Measurements from ENCODE around the gene KAT8.
"Not testable (repeated sequence)": the region's sequence is repeated elsewhere in the genome, so short reads cannot be mapped to it uniquely, and the experiment has no call there.

KAT8 gene

DNA sequence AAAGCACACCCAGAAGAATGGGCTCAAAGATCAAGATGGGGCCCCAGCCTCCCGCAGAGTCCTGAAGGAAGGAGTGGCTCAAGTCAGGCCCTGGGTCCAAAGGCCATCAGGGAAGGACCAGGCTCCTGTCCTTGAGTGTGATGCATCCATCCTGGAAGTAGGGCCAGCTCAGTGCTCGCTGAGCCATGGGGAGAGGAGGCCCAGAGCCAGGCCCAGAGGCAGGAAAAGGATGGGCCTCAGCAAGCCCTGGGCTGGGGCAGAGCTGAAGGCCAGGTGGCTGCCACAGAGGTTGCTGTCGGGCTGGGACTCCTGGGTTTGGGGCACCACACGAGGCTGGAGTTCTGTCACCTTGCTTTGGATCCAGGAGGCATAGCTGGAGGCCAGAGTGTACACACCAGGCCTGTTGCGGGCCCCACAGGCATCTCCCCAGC is 14.4 kb downstream of the KAT8 start:
- DNase-seq (ENCODE audit: low read depth) = no peak

- DNase-seq (ENCODE audit: low read depth) = no peak
These were observed 15.0 kb downstream of the KAT8 start for GRCh38 chr16:31132303-31132979.

DNA sequence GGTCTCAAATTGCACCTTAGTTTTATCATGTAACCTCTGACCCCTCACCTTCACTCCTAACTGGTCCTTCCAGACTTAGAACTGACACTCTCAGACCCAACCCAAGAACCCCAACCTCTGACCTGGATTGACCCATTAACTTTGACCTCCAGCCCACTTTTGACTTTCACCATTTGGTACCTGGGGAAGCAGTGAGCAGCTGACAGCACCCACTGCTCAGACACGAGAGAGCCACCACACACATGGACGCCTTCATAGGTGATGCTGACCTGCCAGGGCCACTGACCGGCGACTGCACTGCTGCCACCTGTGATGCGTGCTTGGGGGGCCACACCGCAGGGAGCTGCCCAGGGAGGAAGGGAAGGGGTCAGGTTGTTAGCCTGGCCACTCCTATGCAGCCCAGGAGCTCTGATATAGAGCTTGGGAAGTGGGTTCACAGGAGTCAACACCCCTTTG is 15.6 kb downstream of the KAT8 start:
- DNase-seq (ENCODE audit: low read depth) = no peak

GRCh38 chr16:31134091-31134571 is 16.7 kb downstream of the KAT8 start:
- DNase-seq (ENCODE audit: low read depth) = no peak

GRCh38 chr16:31134625-31135534 is 17.4 kb downstream of the KAT8 start:
- no peak for DNase-seq (ENCODE audit: low read depth)

DNA sequence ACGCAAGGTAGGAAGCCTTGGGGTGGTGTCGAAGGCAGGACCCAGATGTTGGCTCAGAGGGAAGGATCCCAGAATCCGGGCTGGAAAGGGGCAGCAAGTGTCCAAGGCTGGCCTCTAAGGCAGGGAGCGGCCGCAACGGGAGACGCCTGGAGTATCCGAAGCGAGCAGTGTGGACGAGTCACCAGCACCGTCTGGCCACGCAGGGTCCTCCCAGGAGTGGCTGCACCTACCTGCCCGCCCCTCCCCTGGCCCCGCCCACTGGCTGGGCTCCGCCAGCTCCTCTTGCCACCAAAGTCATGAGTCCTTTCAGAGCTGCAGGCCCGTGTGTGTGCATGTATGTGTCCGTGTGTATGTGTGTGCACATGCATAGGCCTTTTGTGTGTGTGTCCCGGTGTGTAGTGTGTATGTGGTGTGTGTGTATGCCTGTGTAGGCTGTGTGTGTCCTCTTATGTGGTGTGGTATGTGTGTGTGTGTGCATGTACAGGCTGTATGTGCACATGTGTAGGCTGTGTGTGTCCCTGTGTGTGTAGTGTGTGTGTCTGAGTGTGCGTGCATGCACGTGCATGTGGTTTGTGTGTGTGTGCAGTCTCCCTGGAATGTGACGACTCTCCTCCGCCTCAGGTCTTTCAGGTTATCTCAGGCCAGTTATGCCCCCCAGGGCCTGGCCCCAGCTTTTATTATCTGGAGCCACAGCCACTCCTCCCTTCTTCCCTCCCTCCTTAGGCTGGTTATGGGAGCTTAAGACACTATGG is 18.2 kb downstream of the KAT8 start, which contains the start of gene PRSS8:
TSS of gene PRSS8 (minus strand) at position 193 of the 752 bp plus-strand sequence. CDS start 229 bp downstream, outside the sequence.
- DNase-seq (ENCODE audit: low read depth) = no peak

DNA sequence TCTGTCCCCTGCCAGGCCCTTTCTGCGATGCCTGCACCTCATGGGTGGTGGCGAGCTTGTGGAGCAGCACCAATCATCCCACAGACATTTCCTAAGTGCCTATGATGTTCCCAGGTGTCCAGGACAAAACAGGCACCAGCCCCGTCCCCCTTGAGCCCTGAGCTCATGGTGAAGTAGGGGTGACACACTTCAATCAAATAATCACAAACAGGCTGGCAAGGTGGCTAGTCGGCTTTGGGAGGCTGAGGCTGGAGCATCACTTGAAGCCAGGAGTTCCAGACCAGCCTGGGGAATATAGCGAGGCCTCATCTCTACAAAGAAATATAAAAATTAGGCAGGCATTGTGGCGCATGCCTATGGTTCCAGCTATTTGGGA is 18.8 kb downstream of the KAT8 start:
- no peak for DNase-seq (ENCODE audit: low read depth)

- DNase-seq (ENCODE audit: low read depth) = not testable (repeated sequence)
These were observed 19.5 kb downstream of the KAT8 start for GRCh38 chr16:31136822-31137499.

GRCh38 chr16:31138621-31139578 is 21.4 kb downstream of the KAT8 start:
- peak; percentile 78 for DNase-seq (ENCODE audit: low read depth)

- not testable (repeated sequence) for DNase-seq (ENCODE audit: low read depth)
These were observed 23.6 kb downstream of the KAT8 start for GRCh38 chr16:31141071-31141469.

- no peak for DNase-seq (ENCODE audit: low read depth)
These were observed 24.1 kb downstream of the KAT8 start for GRCh38 chr16:31141489-31142108.

DNA sequence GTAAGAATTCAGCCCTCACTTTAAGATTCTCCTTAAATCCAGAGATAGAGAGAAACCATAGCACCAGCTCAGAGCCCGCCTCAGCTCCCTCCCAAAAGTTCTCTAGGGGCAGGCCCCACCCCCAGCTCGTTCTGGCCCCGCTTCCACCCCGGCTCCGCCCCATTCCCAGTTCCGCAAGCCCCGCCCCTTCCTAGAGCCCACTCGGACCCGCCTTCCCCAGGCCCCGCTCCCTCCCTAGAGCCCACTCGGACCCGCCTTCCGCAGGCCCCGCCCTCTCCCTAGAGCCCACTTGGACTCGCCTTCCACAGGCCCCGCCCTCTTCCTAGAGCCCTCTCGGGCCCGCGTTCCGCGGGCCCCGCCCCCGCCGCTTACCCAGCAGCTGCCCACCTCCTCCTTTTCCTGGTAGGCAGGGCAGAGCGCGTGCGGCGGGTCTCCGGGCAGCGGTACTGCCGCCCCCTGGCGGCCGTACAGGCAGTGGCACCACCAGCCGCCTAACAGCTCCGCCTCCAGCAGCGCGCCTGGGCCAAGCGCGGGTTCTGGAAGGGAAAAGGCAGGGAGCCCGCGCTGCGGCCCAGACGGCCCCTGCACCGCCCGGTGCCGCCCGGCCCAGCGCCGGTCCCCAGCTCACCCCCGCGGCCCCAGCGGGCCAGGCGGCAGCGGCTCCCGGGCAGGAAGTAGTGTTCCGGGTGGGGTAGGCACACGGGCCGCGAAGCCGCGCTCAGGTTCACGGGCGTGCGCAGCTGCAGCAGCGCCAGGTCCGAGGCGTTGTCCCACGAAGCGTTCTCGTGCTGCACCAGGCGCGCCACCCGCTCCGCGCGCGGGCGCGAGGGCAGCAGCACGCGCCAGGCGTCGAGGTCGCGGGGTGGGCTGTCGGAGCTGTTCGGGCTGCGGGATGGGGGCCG is 24.9 kb downstream of the KAT8 start:
- peak; percentile 94 for DNase-seq (ENCODE audit: low read depth)

DNA sequence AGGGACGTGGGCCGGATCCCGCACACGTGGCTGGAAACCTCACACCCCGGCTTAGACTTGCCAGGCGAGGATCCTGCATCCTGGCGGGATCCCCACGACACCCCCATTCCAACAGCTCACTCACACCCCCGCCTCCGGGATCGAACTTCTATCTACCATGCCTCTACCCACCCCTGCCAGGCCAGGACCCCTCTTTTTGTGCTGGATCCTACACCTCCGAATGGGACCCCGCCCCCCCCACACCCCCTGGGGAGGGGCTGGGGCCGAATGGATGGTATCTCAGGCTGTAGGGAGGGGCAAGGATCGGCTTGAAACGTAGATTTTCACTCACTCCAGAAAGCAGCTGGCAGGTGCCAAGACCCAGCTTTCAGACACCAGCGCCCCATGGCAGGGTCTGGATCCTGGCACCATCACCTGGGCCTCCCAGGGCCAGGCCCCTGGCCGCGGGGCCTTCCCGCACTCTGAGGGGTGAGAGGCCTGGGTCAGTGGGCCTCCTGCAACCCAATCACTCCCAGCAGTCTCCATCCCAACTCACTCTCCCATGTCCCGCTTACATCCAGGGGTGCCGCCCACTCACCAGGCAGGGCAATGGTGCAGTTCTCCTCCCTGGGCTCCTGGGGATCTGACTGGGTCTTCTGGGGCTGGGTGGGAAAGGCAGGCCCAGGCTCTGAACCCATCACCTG is 25.7 kb downstream of the KAT8 start:
- DNase-seq (ENCODE audit: low read depth) = no peak

- DNase-seq (ENCODE audit: low read depth) = no peak
These were observed 26.3 kb downstream of the KAT8 start for GRCh38 chr16:31143694-31144148.

DNA sequence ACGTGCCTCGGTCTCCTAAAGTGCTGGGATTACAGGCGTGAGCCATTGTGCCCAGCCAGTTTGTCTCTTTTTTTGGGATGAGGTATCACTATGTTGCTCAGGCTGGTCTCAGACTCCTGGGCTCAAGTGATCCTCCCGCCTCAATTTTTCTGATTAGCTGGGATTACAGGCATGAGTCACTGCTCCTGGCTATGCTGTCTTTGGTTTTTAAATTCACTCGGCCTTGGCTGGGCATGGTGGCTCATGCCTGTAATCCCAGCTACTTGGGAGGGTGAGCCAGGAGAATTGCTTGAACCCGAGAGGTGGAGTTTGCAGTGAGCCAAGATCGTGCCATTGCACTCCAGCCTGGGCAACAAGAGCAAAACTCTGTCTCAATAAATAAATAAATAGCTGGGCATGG is 27.0 kb downstream of the KAT8 start:
- not testable (repeated sequence) for DNase-seq (ENCODE audit: low read depth)

DNA sequence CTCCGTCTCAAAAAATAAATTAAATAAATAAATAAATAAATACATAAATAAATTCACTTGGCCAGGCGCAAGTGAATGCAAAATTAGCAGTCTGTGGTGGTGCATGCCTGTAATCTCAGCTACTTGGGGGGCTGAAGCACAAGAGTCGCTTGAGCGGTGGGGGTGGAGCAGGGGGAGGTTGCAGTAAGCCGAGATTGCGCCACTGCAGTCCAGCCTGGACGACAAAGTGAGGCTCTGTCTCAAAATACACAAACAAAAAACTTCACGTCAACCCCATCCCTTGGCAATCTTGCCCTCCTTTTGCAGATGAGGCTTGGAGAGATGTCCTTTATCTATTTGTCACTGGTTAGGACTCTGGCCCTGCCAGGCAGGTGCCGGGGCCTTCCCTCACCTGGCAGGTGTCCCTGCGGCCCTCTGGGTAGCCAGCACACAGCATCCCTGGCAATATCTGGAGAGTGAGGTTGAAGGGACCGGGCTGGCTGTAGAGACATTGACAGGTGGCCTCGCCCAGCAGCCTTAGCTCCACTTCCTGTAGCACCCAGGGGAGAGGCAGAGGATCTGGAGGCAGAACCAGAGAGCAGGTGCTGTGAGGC is 28.0 kb downstream of the KAT8 start:
- no peak for DNase-seq (ENCODE audit: low read depth)

- no peak for DNase-seq (ENCODE audit: low read depth)
These were observed 30.1 kb downstream of the KAT8 start for GRCh38 chr16:31147574-31147973.

DNA sequence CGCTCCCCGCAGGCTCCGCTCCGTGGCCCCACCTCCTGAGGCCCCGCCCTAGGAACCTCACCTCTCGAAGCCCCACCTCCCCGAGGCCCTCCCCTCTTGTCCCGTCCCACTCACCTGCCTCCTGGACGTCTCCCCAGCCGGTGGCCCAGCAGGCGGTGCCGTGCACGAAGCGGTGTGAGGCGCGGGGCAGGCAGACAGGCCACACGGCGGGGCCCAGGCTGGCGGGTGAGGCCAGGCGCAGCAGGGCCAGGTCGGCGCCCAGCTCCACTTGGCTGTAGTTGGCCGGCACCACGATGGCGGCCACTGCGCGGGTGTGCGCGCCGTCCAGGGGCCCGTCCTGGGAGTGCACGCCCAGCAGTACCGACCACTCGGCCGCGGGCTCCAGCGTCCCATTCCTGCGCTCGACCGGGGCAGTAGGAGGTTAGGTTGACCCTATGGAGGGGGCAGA is 30.8 kb downstream of the KAT8 start:
- no peak for DNase-seq (ENCODE audit: low read depth)
